HG03097 (cell line): ENCODE results near the gene APH1B.
"Not testable (repeated sequence)": the region's sequence is repeated elsewhere in the genome, so short reads cannot be mapped to it uniquely, and the experiment has no call there.

ENCODE experiments used
- ATAC-seq: cut with Tn5 transposase; IDR thresholded peaks from one replicate; pipeline ENCODE4 v1.9.1; 2021; ENCODE audit not compliant: unreplicated experiment, low FRiP score

APH1B gene

GRCh38 chr15:63294359-63294758 lies 17.0 kb downstream of the APH1B start:
- no peak for ATAC-seq

GRCh38 chr15:63295341-63295740 lies 17.9 kb downstream of the APH1B start:
- ATAC-seq, result no peak

- ATAC-seq, result no peak
Observed at GRCh38 chr15:63296195-63296594, 18.8 kb downstream of the APH1B start.

GRCh38 chr15:63299943-63300575 lies 22.7 kb downstream of the APH1B start:
- ATAC-seq, result no peak

- ATAC-seq, result no peak
Observed at GRCh38 chr15:63301088-63301487, 23.7 kb downstream of the APH1B start.

GRCh38 chr15:63305260-63305659 lies 27.9 kb downstream of the APH1B start:
- no peak for ATAC-seq

- no peak for ATAC-seq
Observed at GRCh38 chr15:63306492-63307073, 29.2 kb downstream of the APH1B start.

GRCh38 chr15:63308491-63308890 lies 31.1 kb downstream of the APH1B start:
- no peak for ATAC-seq

- ATAC-seq, result no peak
Observed at GRCh38 chr15:63308947-63309346, 31.5 kb downstream of the APH1B start.

GRCh38 chr15:63310646-63311045 lies 33.2 kb downstream of the APH1B start:
- no peak for ATAC-seq

- ATAC-seq, result no peak
Observed at GRCh38 chr15:63312286-63312685, 34.9 kb downstream of the APH1B start.

GRCh38 chr15:63313825-63314224 lies 36.4 kb downstream of the APH1B start:
- no peak for ATAC-seq

- no peak for ATAC-seq
Observed at GRCh38 chr15:63314409-63314808, 37.0 kb downstream of the APH1B start.

GRCh38 chr15:63318344-63318743 lies 40.9 kb downstream of the APH1B start:
- no peak for ATAC-seq

- ATAC-seq, result no peak
Observed at GRCh38 chr15:63319065-63319464, 41.7 kb downstream of the APH1B start.

- not testable (repeated sequence) for ATAC-seq
Observed at GRCh38 chr15:63320446-63320845, 43.0 kb downstream of the APH1B start.

- not testable (repeated sequence) for ATAC-seq
Observed at GRCh38 chr15:63320981-63321380, 43.6 kb downstream of the APH1B start.

GRCh38 chr15:63321462-63321861 lies 44.1 kb downstream of the APH1B start:
- ATAC-seq, result no peak

- no peak for ATAC-seq
Observed at GRCh38 chr15:63322541-63322940, 45.1 kb downstream of the APH1B start.

- ATAC-seq, result no peak
Observed at GRCh38 chr15:63323798-63324563, 46.6 kb downstream of the APH1B start.

- ATAC-seq, result no peak
Observed at GRCh38 chr15:63324770-63325169, 47.4 kb downstream of the APH1B start.
